Measurements from ENCODE around the gene PRAMEF8. TPM values are rescaled to one million over a fixed set of nuclear protein-coding genes. Genes with fewer than 3 reads are reported as not detected.
"Not testable (repeated sequence)": the region's sequence is repeated elsewhere in the genome, so short reads cannot be mapped to it uniquely, and the experiment has no call there.

The PRAMEF8 gene
- total RNA-seq, result not detected

DNA sequence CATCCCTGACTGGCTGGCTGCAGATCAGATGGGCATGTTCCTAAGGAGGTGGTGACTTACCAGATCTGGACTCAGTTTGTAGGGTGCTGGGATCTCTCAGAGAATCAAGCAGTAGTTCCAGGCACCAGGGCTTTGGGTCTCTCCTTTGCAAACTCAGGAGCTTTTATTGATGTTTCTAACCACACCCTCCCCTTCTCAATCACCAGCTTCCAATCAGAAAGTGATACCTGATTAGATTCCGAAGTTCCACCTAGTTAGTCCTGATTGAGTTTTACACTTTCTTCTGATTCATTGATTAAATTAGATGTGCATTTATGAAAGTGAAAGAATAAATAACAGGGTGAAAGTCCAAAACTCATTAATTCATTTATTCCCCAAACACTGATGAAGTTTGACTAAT lies at the start of gene PRAMEF8:
Gene PRAMEF8, minus strand, starts transcription at position 101 of the 400 bp plus-strand sequence. CDS start 1,046 bp downstream, outside the sequence.
- intact Hi-C loops (cut with DNase I); H3K9ac ChIP-seq (ENCODE audit: low read depth in 2 of 2, low read length in 2 of 2); H3K27ac ChIP-seq; H3K4me1 ChIP-seq; H3K27me3 ChIP-seq; H3K4me3 ChIP-seq; H3K36me3 ChIP-seq; H3K9me3 ChIP-seq; DNase-seq: not testable (repeated sequence)

GRCh38 chr1:13315281-13315680 lies 30.3 kb upstream of the PRAMEF8 start, which contains the start of gene PRAMEF15:
TSS of gene PRAMEF15 (plus strand) at chr1:13315581. CDS start at chr1:13318408, 2,827 bp downstream.
- H3K4me1 ChIP-seq; DNase-seq; H3K36me3 ChIP-seq; H3K4me3 ChIP-seq; intact Hi-C loops (cut with DNase I); H3K27ac ChIP-seq; H3K27me3 ChIP-seq; H3K9ac ChIP-seq (ENCODE audit: low read depth in 2 of 2, low read length in 2 of 2); H3K9me3 ChIP-seq: not testable (repeated sequence)

GRCh38 chr1:13303239-13303638 lies 18.3 kb upstream of the PRAMEF8 start, which contains the start of gene PRAMEF33:
TSS of gene PRAMEF33 (plus strand) at chr1:13303539. CDS start at chr1:13305955, 2,416 bp downstream.
- H3K4me1 ChIP-seq; DNase-seq; H3K36me3 ChIP-seq; H3K9ac ChIP-seq (ENCODE audit: low read depth in 2 of 2, low read length in 2 of 2); H3K27ac ChIP-seq; intact Hi-C loops (cut with DNase I); H3K9me3 ChIP-seq; H3K4me3 ChIP-seq; H3K27me3 ChIP-seq: not testable (repeated sequence)

DNA sequence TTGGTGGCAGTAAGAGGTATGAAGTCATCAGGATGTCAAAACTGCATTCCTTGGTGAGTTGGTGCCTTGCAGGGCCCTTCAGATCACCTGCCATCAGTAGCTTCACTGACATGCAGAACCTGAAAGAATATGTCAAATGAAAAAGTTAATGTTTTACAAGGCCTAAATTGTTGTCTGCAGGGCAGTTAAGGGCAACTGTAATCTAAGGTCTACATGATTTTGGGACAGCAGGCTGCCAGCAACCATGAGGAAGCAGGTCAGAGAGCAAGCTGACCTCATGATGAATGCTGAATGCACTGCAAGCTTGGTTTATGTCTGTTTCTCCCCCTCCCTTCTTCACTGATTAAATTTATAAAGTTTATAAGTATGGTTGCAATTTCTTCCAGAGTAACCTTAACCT lies 17.3 kb upstream of the PRAMEF8 start:
- intact Hi-C loops (cut with DNase I), result not testable (repeated sequence)

DNA sequence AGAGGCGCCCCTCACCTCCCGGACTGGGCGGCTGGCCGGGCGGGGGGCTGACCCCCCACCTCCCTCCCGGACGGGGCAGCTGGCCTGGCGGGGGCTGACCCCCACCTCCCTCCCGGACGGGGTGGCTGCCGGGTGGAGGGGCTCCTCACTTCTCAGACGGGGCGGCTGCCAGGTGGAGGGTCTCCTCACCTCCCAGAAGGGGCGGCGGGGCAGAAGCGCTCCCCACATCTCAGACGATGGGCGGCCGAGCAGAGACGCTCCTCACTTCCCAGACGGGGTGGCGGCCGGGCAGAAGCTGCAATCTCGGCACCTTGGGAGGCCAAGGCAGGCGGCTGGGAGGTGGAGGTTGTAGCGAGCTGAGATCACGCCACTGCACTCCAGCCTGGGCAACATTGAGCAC lies 13.8 kb upstream of the PRAMEF8 start:
- H3K9ac ChIP-seq (ENCODE audit: low read depth in 2 of 2, low read length in 2 of 2); H3K4me3 ChIP-seq; DNase-seq; intact Hi-C loops (cut with DNase I); H3K27me3 ChIP-seq; H3K9me3 ChIP-seq; H3K4me1 ChIP-seq; H3K27ac ChIP-seq; H3K36me3 ChIP-seq: not testable (repeated sequence)

More for the DNA sequence above, 17.3 kb upstream of the PRAMEF8 start:
- not testable (repeated sequence) for H3K27me3 ChIP-seq; H3K9ac ChIP-seq (ENCODE audit: low read depth in 2 of 2, low read length in 2 of 2); H3K36me3 ChIP-seq; H3K4me3 ChIP-seq; H3K4me1 ChIP-seq; DNase-seq; H3K27ac ChIP-seq; H3K9me3 ChIP-seq

DNA sequence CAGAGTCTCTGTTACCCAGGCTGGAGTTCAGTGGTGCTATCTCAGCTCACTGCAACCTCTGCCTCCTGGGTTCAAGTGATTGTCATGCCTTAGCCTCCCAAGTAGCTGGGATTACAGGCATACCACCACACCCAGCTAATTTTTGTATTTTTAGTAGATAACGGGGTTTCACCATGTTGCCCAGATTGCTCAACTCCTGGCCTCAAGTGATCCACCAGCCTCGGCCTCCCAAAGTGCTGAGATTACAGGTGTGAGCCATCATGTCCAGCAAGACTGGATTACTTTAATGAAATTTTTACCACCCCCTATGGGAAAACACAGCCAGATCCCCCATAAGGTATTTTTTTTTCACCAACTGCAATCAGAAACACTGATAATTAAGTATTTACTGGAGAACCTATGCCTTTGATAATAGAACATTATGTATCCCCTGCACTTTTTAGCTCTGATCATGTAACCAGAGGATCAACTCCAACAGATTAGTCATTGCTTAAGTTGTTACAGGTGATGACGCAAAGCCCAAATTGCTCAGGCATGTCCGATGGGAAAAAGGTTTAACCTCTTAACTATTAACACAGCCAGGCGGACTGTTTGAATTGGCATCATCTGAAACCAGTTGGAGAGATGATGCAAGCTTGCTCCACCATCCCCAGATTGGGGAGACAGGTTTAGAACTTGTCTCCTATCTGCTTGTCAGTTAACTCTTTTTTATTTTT lies 12.4 kb upstream of the PRAMEF8 start:
- intact Hi-C loops (cut with DNase I); H3K9ac ChIP-seq (ENCODE audit: low read depth in 2 of 2, low read length in 2 of 2); DNase-seq; H3K4me1 ChIP-seq; H3K36me3 ChIP-seq; H3K27me3 ChIP-seq; H3K9me3 ChIP-seq; H3K4me3 ChIP-seq; H3K27ac ChIP-seq: not testable (repeated sequence)

- intact Hi-C loops (cut with DNase I); H3K36me3 ChIP-seq; DNase-seq; H3K4me1 ChIP-seq; H3K27me3 ChIP-seq; H3K4me3 ChIP-seq; H3K9me3 ChIP-seq; H3K27ac ChIP-seq; H3K9ac ChIP-seq (ENCODE audit: low read depth in 2 of 2, low read length in 2 of 2): not testable (repeated sequence)
These were observed 4.1 kb upstream of the PRAMEF8 start for GRCh38 chr1:13289030-13289429.

GRCh38 chr1:13279617-13280016 lies 5.3 kb downstream of the PRAMEF8 start:
- H3K36me3 ChIP-seq; intact Hi-C loops (cut with DNase I); DNase-seq; H3K4me3 ChIP-seq; H3K27ac ChIP-seq; H3K4me1 ChIP-seq; H3K9me3 ChIP-seq; H3K27me3 ChIP-seq; H3K9ac ChIP-seq (ENCODE audit: low read depth in 2 of 2, low read length in 2 of 2): not testable (repeated sequence)

DNA sequence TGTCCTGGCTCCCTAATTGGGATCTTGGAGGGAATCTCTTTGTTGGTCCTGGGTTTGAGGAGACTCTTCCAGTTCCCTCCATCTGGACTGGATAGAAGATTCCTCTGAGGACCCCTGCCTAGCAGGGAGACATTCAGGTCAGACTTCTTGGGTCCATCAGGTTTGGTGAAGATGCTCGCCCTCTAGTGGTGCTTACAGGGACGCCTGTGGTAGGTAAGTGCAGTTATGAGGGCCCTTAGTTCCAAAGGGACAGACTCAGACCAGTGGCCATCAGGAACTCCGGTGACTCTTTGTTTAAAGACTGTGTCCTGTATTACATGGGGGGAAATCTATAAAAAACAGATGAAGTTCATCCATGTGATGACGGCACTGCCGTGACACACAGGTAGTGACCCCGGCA lies 7.9 kb downstream of the PRAMEF8 start:
- H3K4me1 ChIP-seq; H3K9me3 ChIP-seq; H3K27me3 ChIP-seq; H3K36me3 ChIP-seq; DNase-seq; H3K4me3 ChIP-seq; H3K9ac ChIP-seq (ENCODE audit: low read depth in 2 of 2, low read length in 2 of 2); intact Hi-C loops (cut with DNase I); H3K27ac ChIP-seq: not testable (repeated sequence)

- H3K27me3 ChIP-seq; H3K36me3 ChIP-seq; H3K4me1 ChIP-seq; H3K9ac ChIP-seq (ENCODE audit: low read depth in 2 of 2, low read length in 2 of 2); H3K4me3 ChIP-seq; intact Hi-C loops (cut with DNase I); H3K9me3 ChIP-seq; DNase-seq; H3K27ac ChIP-seq: not testable (repeated sequence)
These were observed 19.8 kb downstream of the PRAMEF8 start for GRCh38 chr1:13265124-13265523.

- H3K27me3 ChIP-seq; DNase-seq; H3K9me3 ChIP-seq; intact Hi-C loops (cut with DNase I); H3K36me3 ChIP-seq; H3K9ac ChIP-seq (ENCODE audit: low read depth in 2 of 2, low read length in 2 of 2); H3K4me3 ChIP-seq; H3K27ac ChIP-seq; H3K4me1 ChIP-seq: not testable (repeated sequence)
These were observed 31.0 kb downstream of the PRAMEF8 start, which contains the start of gene PRAMEF5 for GRCh38 chr1:13253898-13254297. TSS of gene PRAMEF5 (plus strand) at chr1:13254198. CDS start at chr1:13259269, 5,071 bp downstream.

DNA sequence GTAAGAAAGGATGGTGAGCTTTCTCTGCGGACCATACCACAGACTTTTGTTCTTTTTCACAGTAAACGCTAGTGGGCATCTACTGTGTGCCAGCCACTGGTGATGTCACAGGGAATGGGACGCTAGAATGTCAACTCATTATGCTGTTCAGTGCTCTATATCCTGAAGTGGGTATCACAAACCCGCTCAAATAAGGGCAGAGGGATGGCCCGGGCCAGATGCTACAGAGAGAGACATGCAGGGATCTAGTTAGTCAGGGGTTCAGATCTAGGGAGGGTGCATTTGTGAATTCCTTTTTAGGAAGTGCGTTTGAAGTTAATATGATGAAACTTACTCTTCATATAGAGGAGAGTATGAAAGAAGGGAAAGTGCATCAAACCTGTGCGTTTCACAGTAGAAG lies 37.8 kb downstream of the PRAMEF8 start:
- H3K27ac ChIP-seq; intact Hi-C loops (cut with DNase I); H3K4me3 ChIP-seq; H3K36me3 ChIP-seq; H3K9me3 ChIP-seq; DNase-seq; H3K9ac ChIP-seq (ENCODE audit: low read depth in 2 of 2, low read length in 2 of 2); H3K4me1 ChIP-seq; H3K27me3 ChIP-seq: not testable (repeated sequence)

DNA sequence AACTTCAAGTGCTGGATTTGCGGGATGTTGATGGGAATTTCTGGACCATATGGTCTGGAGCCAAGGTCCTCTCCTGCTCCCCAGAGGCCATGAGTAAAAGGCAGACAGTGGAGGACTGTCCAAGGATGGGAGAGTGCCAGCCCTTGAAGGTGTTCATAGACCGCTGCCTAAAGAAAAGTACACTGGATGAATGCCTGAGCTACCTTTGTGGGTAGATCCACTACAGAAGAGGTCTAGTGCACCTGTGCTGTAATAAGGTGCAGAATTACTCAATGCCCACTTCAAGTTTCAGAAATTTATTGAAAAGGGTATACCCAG lies 38.4 kb downstream of the PRAMEF8 start:
- H3K4me1 ChIP-seq; H3K27ac ChIP-seq; DNase-seq; H3K9ac ChIP-seq (ENCODE audit: low read depth in 2 of 2, low read length in 2 of 2); H3K9me3 ChIP-seq; intact Hi-C loops (cut with DNase I); H3K27me3 ChIP-seq; H3K4me3 ChIP-seq; H3K36me3 ChIP-seq: not testable (repeated sequence)

Measured in colonic mucosa (tissue), 4 donors.